GM12878 (cell line): ENCODE measurements around the gene PTPN22. TPM values are rescaled to one million over a fixed set of nuclear protein-coding genes. Genes with fewer than 3 reads are reported as not detected.

ENCODE experiments used
- ETV6 ChIP-seq, 2 experiments: fragments of 450-650 bp in 1 of 2; IDR thresholded peaks in 1 of 2; conservative IDR thresholded peaks in 1 of 2; 2 replicates each; pipeline ENCODE4 v1.6.1; 2014; ENCODE audit warnings: antibody characterized with exemption in 1 of 2, borderline replicate concordance in 1 of 2, low read depth in 1 of 2, mild to moderate bottlenecking in 1 of 2, moderate library complexity in 1 of 2
- JUNB ChIP-seq: IDR thresholded peaks from 2 replicates; pipeline ENCODE4 v1.6.1; 2016; ENCODE audit warnings: antibody characterized with exemption, mild to moderate bottlenecking
- LARP7 ChIP-seq: fragments of 450-650 bp; IDR thresholded peaks from 2 replicates; pipeline ENCODE4 v1.6.1; 2017; ENCODE audit warnings: mild to moderate bottlenecking
- POU2F2 ChIP-seq: IDR thresholded peaks from 3 replicates; pipeline ENCODE4 v1.6.1; 2011; ENCODE audit warnings: low read depth, mild to moderate bottlenecking, low read length, borderline replicate concordance
- RELB ChIP-seq: fragments of 450-650 bp; IDR thresholded peaks from 2 replicates; pipeline ENCODE4 v1.6.1; 2017; ENCODE audit warnings: low read depth, mild to moderate bottlenecking, moderate library complexity
- RUNX3 ChIP-seq: IDR thresholded peaks from 2 replicates; pipeline ENCODE4 v1.6.1; 2012; ENCODE audit warnings: low read length, inconsistent platforms
- SPI1 ChIP-seq: IDR thresholded peaks from 2 replicates; pipeline ENCODE4 v1.6.1; 2011; ENCODE audit warnings: low read depth, mild to moderate bottlenecking, low read length, moderate library complexity, borderline replicate concordance; ENCODE audit not compliant: insufficient read depth
- SRF ChIP-seq, 2 experiments: IDR thresholded peaks; 2 replicates each; pipeline ENCODE4 v1.6.1; 2011; ENCODE audit warnings: low read depth in 2 of 2, low read length in 2 of 2, mild to moderate bottlenecking in 1 of 2, moderate library complexity in 1 of 2
- STAT1 ChIP-seq: fragments of 450-650 bp; conservative IDR thresholded peaks from 2 replicates; pipeline ENCODE4 v1.6.1; 2014; ENCODE audit warnings: antibody characterized with exemption, mild to moderate bottlenecking
- STAT3 ChIP-seq: IDR thresholded peaks from 2 replicates; pipeline ENCODE4 v1.6.1; 2011; ENCODE audit warnings: low read depth, low read length, improper control_type of control experiment
- ZNF217 ChIP-seq: fragments of 450-650 bp; IDR thresholded peaks from 2 replicates; pipeline ENCODE4 v1.6.1; 2017; ENCODE audit warnings: antibody characterized with exemption, mild to moderate bottlenecking
- ZNF24 ChIP-seq: fragments of 450-650 bp; IDR thresholded peaks from 2 replicates; pipeline ENCODE4 v1.6.1; 2017; ENCODE audit warnings: antibody characterized with exemption, mild to moderate bottlenecking
- ZNF274 ChIP-seq: IDR thresholded peaks from one replicate; pipeline ENCODE4 v1.8.0; 2011; ENCODE audit not compliant: insufficient read length, insufficient read depth
- polyA plus RNA-seq, 11 experiments: library from polyadenylated mRNA; depleted of rRNA in 4 of 11; unstranded in 6 of 11; stranded (reverse) in 5 of 11; fragments of >200 nt; fragmentation: Nextera tagmentation in 4 of 11; fragmentation: Illumina TruSeq in 1 of 11; extraction: Ambion mirVana in 4 of 11; extraction: Trizol in 1 of 11; gene quantifications; 1 replicate in 1 of 11; 2 replicates in 10 of 11; pipeline versions ENCODE4 v1.2.1 to v1.2.3, GENCODE V29; 2011 to 2016; ENCODE audit warnings: inconsistent platforms in 2 of 11, missing spikeins in 2 of 11, low read depth in 1 of 11
- total RNA-seq, 4 experiments: library from RNA; depleted of rRNA in 3 of 4; stranded (reverse); fragments of >200 nt in 3 of 4; fragmentation: Illumina TruSeq in 1 of 4; extraction: Trizol in 1 of 4; gene quantifications; 2 replicates each; pipeline versions ENCODE4 v1.2.1 to v1.2.3, GENCODE V29; 2013 to 2021
- TF ChIP-seq, protein P1 (sequence below): fragments of 450-650 bp; IDR thresholded peaks from 2 replicates; pipeline ENCODE4 v1.6.1; 2017; ENCODE audit warnings: antibody characterized with exemption, mild to moderate bottlenecking, moderate library complexity
- TF ChIP-seq, protein P2 (sequence below): fragments of 450-650 bp; IDR thresholded peaks from 2 replicates; pipeline ENCODE4 v1.6.1; 2016; ENCODE audit warnings: mild to moderate bottlenecking, moderate library complexity, borderline replicate concordance
- TF ChIP-seq, protein P3 (sequence below): IDR thresholded peaks from 2 replicates; pipeline ENCODE4 v1.6.1; 2012; ENCODE audit warnings: low read depth, low read length, improper control_type of control experiment
- TF ChIP-seq, protein P4 (sequence below): fragments of 450-650 bp; IDR thresholded peaks from 2 replicates; pipeline ENCODE4 v1.6.1; 2014; ENCODE audit warnings: mild to moderate bottlenecking

Gene PTPN22
- total and polyA plus RNA-seq, 10 of the 15 experiments (the other 5 are each of a cell fraction or from before 2014, with no cell fraction given), result 22.8 to 65.1 (median 44.9) TPM

GRCh38 chr1:113811888-113812660 lies 59.4 kb downstream of the PTPN22 start, which contains the start of gene RSBN1 (continued):
- TF ChIP-seq, protein P1, sequence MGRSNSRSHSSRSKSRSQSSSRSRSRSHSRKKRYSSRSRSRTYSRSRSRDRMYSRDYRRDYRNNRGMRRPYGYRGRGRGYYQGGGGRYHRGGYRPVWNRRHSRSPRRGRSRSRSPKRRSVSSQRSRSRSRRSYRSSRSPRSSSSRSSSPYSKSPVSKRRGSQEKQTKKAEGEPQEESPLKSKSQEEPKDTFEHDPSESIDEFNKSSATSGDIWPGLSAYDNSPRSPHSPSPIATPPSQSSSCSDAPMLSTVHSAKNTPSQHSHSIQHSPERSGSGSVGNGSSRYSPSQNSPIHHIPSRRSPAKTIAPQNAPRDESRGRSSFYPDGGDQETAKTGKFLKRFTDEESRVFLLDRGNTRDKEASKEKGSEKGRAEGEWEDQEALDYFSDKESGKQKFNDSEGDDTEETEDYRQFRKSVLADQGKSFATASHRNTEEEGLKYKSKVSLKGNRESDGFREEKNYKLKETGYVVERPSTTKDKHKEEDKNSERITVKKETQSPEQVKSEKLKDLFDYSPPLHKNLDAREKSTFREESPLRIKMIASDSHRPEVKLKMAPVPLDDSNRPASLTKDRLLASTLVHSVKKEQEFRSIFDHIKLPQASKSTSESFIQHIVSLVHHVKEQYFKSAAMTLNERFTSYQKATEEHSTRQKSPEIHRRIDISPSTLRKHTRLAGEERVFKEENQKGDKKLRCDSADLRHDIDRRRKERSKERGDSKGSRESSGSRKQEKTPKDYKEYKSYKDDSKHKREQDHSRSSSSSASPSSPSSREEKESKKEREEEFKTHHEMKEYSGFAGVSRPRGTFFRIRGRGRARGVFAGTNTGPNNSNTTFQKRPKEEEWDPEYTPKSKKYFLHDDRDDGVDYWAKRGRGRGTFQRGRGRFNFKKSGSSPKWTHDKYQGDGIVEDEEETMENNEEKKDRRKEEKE, result no peak
- TF ChIP-seq SRF (IDR thresholded peaks at IDR 0.05; ENCODE audit: low read depth in 2 of 2, low read length in 2 of 2) (peak; percentile 68 to 85), ETV6 (conservative IDR thresholded peaks at IDR 0.05 in 1 of 2, IDR thresholded peaks at IDR 0.05 in 1 of 2; ENCODE audit: borderline replicate concordance in 1 of 2, low read depth in 1 of 2) (no peak; a peak in 1 of 4 replicates), ZNF274 (no peak), SPI1 (no peak), STAT1 (no peak; the same call in 1 of the 2 replicates), STAT3 (no peak), ZNF24 (no peak), JUNB (0 out of 2 replicates have a peak, but pooled peaks have one; percentile 30), RELB (peak; percentile 73), ZNF217 (no peak), LARP7 (no peak; the same call in 1 of the 2 replicates), POU2F2 (peak; percentile 84), RUNX3 (peak; percentile 68)
- TF ChIP-seq, protein P2, sequence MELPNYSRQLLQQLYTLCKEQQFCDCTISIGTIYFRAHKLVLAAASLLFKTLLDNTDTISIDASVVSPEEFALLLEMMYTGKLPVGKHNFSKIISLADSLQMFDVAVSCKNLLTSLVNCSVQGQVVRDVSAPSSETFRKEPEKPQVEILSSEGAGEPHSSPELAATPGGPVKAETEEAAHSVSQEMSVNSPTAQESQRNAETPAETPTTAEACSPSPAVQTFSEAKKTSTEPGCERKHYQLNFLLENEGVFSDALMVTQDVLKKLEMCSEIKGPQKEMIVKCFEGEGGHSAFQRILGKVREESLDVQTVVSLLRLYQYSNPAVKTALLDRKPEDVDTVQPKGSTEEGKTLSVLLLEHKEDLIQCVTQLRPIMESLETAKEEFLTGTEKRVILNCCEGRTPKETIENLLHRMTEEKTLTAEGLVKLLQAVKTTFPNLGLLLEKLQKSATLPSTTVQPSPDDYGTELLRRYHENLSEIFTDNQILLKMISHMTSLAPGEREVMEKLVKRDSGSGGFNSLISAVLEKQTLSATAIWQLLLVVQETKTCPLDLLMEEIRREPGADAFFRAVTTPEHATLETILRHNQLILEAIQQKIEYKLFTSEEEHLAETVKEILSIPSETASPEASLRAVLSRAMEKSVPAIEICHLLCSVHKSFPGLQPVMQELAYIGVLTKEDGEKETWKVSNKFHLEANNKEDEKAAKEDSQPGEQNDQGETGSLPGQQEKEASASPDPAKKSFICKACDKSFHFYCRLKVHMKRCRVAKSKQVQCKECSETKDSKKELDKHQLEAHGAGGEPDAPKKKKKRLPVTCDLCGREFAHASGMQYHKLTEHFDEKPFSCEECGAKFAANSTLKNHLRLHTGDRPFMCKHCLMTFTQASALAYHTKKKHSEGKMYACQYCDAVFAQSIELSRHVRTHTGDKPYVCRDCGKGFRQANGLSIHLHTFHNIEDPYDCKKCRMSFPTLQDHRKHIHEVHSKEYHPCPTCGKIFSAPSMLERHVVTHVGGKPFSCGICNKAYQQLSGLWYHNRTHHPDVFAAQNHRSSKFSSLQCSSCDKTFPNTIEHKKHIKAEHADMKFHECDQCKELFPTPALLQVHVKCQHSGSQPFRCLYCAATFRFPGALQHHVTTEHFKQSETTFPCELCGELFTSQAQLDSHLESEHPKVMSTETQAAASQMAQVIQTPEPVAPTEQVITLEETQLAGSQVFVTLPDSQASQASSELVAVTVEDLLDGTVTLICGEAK, result peak; percentile 95
- TF ChIP-seq, protein P3, sequence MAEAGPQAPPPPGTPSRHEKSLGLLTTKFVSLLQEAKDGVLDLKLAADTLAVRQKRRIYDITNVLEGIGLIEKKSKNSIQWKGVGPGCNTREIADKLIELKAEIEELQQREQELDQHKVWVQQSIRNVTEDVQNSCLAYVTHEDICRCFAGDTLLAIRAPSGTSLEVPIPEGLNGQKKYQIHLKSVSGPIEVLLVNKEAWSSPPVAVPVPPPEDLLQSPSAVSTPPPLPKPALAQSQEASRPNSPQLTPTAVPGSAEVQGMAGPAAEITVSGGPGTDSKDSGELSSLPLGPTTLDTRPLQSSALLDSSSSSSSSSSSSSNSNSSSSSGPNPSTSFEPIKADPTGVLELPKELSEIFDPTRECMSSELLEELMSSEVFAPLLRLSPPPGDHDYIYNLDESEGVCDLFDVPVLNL, result no peak
- TF ChIP-seq, protein P4, sequence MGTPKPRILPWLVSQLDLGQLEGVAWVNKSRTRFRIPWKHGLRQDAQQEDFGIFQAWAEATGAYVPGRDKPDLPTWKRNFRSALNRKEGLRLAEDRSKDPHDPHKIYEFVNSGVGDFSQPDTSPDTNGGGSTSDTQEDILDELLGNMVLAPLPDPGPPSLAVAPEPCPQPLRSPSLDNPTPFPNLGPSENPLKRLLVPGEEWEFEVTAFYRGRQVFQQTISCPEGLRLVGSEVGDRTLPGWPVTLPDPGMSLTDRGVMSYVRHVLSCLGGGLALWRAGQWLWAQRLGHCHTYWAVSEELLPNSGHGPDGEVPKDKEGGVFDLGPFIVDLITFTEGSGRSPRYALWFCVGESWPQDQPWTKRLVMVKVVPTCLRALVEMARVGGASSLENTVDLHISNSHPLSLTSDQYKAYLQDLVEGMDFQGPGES, result 0 out of 2 replicates have a peak, but pooled peaks have one; percentile 5
